Amygdala (tissue), 56 donors: ENCODE measurements around the gene DBP.

Experiments used
- DNase-seq, 56 donors: peaks; one replicate each; lab custom pipeline; 2025; lab: John Stamatoyannopoulos, UW

DBP gene

DNA sequence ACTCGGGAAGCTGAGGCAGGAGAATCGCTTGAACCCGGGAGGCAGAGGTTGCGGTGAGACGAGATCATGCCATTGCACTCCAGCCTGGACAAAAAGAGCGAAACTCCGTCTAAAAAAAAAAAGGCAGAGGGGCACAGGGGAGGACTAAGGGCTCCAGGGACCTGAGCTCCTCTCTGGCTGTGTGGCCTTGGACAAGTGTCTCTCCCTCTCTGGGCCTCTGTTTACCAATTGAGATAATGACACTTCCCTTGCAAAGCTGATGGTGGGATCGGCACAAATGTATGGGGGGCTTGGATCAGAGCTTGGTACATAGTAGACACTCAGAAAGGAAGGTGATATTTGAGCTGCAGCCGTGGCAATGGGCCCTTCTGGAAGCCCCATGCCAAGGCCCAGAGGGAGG lies 42.0 kb downstream of the DBP start:
- no peak for DNase-seq

DNA sequence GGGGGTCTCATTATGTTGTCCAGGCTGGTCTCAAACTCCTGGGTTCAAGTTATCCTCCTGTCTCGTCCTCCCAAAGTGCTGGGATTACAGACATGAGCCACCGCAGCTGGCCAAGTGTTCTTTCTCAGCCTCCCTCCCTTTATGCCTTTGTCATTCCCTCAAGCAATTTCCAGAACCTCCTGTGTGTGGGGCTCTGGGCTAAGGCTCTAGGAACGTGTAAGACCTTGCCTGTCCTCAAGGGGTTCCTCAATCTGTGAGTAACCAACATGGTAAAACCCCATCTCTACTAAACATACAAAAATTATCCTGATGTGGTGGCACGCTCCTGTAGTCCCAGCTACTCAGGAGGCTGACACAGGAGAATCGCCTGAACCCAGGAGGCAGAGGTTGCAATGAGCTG lies 46.2 kb downstream of the DBP start:
- DNase-seq, result no peak

DNA sequence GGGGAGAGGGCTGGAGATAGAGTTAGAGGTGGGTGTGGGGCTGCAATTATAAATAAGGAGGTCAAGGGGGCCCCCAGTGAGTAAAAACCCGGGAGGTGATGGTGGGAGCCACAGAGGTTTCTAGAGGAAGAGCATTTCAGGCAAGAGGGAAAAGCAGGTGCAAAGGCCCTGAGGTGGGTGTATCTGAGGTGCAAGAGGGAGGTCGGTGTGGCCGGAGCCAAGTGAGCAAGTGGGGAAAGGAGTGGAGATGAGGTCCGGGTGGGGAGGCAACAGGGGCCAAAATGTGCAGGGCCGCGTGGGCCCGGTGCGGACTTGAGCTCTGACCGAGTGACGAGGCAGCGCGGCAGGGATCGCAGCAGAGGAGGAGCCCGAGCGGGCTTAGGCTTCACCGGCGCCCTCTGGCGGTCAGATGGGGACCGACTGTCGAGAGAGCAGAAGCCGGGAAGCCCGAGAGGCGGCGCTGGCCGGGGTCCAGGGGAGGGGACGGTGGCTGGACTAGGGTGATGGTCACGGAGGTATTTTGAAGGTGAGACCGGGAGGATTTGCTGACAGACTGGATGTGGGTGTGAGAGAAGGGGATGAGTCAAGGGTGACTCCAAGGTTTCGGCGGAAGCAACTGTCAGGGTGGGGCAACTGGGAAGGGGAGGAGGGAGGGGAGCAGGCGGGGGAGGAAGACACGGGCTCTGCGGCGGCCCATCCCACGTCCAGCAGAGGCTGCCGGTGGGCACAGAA lies 48.3 kb downstream of the DBP start:
- DNase-seq, result peak in 54 of 56 donors; percentile 9 to 96 (median 64)

DNA sequence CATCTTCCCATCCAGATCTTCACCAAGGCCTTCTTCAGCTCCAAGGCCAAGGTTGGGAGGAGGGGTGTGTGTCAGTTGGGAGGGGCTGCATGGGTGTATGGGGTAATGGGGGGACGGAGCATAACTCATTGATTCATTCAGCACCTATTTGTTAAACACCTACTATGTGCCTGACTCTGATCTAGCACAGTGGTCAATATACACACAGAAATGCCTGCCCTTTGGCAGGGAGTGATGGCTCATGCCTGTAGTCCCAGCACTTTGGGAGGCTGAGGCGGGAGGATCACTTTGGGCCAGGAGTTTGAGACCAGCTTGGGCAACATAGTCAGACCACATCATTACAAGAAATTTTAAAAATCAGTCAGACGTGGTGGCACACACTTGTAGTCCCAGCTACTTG lies 49.8 kb downstream of the DBP start:
- DNase-seq, result no peak

DNA sequence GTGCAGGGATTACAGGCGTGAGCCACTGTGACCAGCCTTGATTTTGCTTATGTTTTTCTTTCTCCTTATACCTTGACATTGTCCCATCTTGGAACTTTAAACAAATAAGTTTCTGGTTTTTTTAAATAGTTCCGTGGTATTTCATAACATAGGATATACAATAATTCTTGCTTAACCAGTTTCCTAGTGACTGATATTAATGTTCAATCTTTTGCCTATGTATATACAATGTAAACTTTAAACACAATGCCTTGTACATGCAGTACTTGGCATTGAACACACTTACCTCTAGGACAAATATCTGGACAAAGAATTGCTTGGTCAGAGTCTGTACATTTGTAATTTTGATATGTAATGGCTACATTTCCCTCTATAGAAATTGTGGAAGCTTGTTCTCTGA lies 55.0 kb downstream of the DBP start:
- no peak for DNase-seq
